Measurements from ENCODE around the gene KCNC4. TPM values are rescaled to one million over a fixed set of nuclear protein-coding genes. Genes with fewer than 3 reads are reported as not detected.

Gene KCNC4
- total and polyA plus RNA-seq, 2 donors (not counting 1 experiment from before 2014, with no cell fraction given), result 0.66 to 0.76 TPM

DNA sequence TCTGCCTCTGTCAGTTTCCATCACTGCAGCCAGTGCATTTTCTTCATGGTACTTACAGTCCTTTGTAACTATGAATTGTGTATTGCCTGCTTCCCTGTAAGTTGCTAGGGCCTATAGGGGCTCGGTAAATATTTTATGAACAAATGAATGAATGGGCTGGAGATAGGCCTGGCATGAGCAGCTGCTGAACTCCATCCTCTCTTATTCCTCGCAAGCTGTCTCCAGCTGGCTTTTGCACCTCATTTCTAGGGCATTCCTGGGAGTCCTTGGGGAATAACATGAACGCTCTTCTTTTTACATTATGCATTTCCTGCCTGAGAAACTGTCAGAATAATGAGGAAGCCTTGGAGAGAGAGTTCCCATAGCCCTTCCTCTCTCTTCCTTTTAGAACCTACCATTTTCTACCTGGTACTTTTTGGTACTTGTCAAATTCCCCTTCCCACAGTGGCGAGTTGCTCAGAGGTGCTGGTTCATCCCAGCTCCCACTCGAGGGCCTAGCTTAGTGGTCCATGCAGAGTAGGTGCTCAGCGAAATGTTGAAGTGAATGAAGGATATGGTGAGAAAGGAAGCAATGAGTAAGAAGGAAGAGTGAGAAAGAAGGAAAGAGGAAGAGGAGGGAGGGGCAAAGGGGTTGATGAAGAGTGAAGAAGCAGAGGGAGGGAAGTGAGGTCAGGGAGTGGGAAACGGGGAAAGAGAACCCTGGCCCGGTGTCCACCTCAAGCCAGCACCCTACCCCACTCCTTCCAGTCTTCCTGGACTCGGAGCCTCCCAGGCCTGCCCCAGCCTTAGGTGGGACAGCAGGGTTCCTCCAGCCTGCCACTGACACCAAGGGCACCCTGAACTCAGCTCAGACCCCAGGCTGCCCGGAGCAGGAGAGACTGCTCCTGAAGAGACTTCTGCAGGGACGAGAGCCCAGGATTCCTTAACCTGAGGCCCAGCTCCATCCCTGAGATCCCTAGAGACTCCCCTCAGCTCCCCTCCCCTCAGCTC is 29.6 kb downstream of the KCNC4 start:
- Histone ChIP-seq H3K36me3 (ENCODE audit: control insufficient read depth, insufficient read depth, low read length) (no peaks in the 10 kb centered on the region), H3K27ac (ENCODE audit: insufficient read depth, low read length) (no peak overlapping the region), H3K9me3 (ENCODE audit: control insufficient read depth, insufficient read depth, low read depth, low read length) (no peaks in the 10 kb centered on the region), H3K79me2 (ENCODE audit: control insufficient read depth, insufficient read depth, low read length) (no peaks in the 10 kb centered on the region), H3K4me2 (ENCODE audit: extremely low read depth, insufficient read depth, low read length) (no peak overlapping the region), H3K9ac (ENCODE audit: insufficient read depth, low read length) (no peak overlapping the region), H3K27me3 (ENCODE audit: control insufficient read depth, insufficient read depth, low read length) (peaks cover 2% of the 10 kb centered on the region), H2AFZ (ENCODE audit: low read length) (no peak overlapping the region), H4K20me1 (ENCODE audit: control insufficient read depth, extremely low read depth, insufficient read depth, low read length) (no peaks in the 10 kb centered on the region), H3K4me1 (ENCODE audit: control insufficient read depth, extremely low read depth, insufficient read depth, low read length) (peaks cover 5% of the 10 kb centered on the region), H3K4me3 (replicated peaks in 1 of 4; ENCODE audit: control extremely low read depth in 1 of 4, insufficient read depth in 1 of 4, low read depth in 3 of 4, low read length in 4 of 4) (no peak overlapping the region)
- TF ChIP-seq, protein P1, sequence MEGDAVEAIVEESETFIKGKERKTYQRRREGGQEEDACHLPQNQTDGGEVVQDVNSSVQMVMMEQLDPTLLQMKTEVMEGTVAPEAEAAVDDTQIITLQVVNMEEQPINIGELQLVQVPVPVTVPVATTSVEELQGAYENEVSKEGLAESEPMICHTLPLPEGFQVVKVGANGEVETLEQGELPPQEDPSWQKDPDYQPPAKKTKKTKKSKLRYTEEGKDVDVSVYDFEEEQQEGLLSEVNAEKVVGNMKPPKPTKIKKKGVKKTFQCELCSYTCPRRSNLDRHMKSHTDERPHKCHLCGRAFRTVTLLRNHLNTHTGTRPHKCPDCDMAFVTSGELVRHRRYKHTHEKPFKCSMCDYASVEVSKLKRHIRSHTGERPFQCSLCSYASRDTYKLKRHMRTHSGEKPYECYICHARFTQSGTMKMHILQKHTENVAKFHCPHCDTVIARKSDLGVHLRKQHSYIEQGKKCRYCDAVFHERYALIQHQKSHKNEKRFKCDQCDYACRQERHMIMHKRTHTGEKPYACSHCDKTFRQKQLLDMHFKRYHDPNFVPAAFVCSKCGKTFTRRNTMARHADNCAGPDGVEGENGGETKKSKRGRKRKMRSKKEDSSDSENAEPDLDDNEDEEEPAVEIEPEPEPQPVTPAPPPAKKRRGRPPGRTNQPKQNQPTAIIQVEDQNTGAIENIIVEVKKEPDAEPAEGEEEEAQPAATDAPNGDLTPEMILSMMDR (conservative IDR thresholded peaks at IDR 0.05 in 1 of 2, IDR thresholded peaks at IDR 0.05 in 1 of 2; ENCODE audit: low read depth in 1 of 2, low read length in 2 of 2), result no peak
- TF ChIP-seq EZH2 (IDR thresholded peaks at IDR 0.05; ENCODE audit: low read length, missing control alignments), result no peak
- no peak for DNase-seq (ENCODE audit: low read depth in 2 of 2)

DNA sequence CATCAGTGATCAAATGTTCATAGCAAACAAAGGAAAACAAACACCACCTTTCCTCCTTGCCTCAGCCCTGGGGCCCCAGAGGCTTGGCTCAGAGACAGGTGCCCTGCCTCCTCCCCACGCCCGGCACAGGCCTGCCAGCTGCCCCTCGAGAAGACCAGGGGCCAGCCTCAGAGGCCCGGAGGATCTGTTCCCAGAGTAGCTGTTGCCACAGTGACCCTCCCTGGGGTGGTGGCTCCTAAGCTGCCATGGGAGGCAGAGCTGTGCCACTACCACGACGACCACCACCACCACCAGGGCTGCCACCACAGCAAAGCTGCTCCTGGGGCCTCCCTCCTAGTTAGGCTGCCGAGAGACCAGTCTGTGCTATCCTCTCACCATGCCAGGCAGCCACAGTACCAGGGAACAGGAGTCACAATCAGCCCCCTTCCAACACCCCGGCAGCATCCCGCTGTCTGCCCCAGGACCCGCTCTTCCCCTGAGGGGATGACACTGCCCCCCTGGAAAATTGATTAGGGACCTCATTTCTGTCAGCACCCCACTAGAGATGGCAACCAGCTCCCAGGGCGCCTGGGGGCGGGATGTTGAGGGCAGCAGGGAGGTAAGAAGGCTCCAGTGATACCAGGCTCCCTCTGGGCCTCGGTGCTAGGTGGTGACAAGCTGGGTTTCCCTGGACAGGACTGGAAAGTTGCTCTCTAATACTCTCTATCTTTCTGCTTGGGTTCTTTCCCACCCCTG is 30.5 kb downstream of the KCNC4 start:
- no peaks in the 10 kb centered on the region for H3K36me3 ChIP-seq (ENCODE audit: control insufficient read depth, insufficient read depth, low read length)
- no peaks in the 10 kb centered on the region for H3K79me2 ChIP-seq (ENCODE audit: control insufficient read depth, insufficient read depth, low read length)
- H2AFZ ChIP-seq (ENCODE audit: low read length), result no peak overlapping the region
- H3K4me3 ChIP-seq (replicated peaks in 1 of 4; ENCODE audit: control extremely low read depth in 1 of 4, insufficient read depth in 1 of 4, low read depth in 3 of 4, low read length in 4 of 4), result no peak overlapping the region
- H3K4me2 ChIP-seq (ENCODE audit: extremely low read depth, insufficient read depth, low read length), result no peak overlapping the region
- H3K4me1 ChIP-seq (ENCODE audit: control insufficient read depth, extremely low read depth, insufficient read depth, low read length), result peaks cover 5% of the 10 kb centered on the region
- H3K9me3 ChIP-seq (ENCODE audit: control insufficient read depth, insufficient read depth, low read depth, low read length), result no peaks in the 10 kb centered on the region
- TF ChIP-seq, protein P1 (conservative IDR thresholded peaks at IDR 0.05 in 1 of 2, IDR thresholded peaks at IDR 0.05 in 1 of 2; ENCODE audit: low read depth in 1 of 2, low read length in 2 of 2), result no peak
- no peak for TF ChIP-seq EZH2 (IDR thresholded peaks at IDR 0.05; ENCODE audit: low read length, missing control alignments)
- H3K9ac ChIP-seq (ENCODE audit: insufficient read depth, low read length), result no peak overlapping the region
- H3K27ac ChIP-seq (ENCODE audit: insufficient read depth, low read length), result no peak overlapping the region
- H4K20me1 ChIP-seq (ENCODE audit: control insufficient read depth, extremely low read depth, insufficient read depth, low read length), result no peaks in the 10 kb centered on the region
- DNase-seq (ENCODE audit: low read depth in 2 of 2), result no peak
- peaks cover 2% of the 10 kb centered on the region for H3K27me3 ChIP-seq (ENCODE audit: control insufficient read depth, insufficient read depth, low read length)

GRCh38 chr1:110241516-110241915 is 31.4 kb downstream of the KCNC4 start:
- DNase-seq (ENCODE audit: low read depth in 2 of 2), result no peak
- Histone ChIP-seq H3K36me3 (ENCODE audit: control insufficient read depth, insufficient read depth, low read length) (no peaks in the 10 kb centered on the region), H4K20me1 (ENCODE audit: control insufficient read depth, extremely low read depth, insufficient read depth, low read length) (no peaks in the 10 kb centered on the region), H3K27me3 (ENCODE audit: control insufficient read depth, insufficient read depth, low read length) (peaks cover 2% of the 10 kb centered on the region), H2AFZ (ENCODE audit: low read length) (no peak overlapping the region), H3K9ac (ENCODE audit: insufficient read depth, low read length) (no peak overlapping the region), H3K4me2 (ENCODE audit: extremely low read depth, insufficient read depth, low read length) (no peak overlapping the region), H3K4me1 (ENCODE audit: control insufficient read depth, extremely low read depth, insufficient read depth, low read length) (peaks cover 3% of the 10 kb centered on the region), H3K79me2 (ENCODE audit: control insufficient read depth, insufficient read depth, low read length) (no peaks in the 10 kb centered on the region), H3K27ac (ENCODE audit: insufficient read depth, low read length) (no peak overlapping the region), H3K9me3 (ENCODE audit: control insufficient read depth, insufficient read depth, low read depth, low read length) (no peaks in the 10 kb centered on the region), H3K4me3 (replicated peaks in 1 of 4; ENCODE audit: control extremely low read depth in 1 of 4, insufficient read depth in 1 of 4, low read depth in 3 of 4, low read length in 4 of 4) (no peak overlapping the region)
- TF ChIP-seq, protein P1 (conservative IDR thresholded peaks at IDR 0.05 in 1 of 2, IDR thresholded peaks at IDR 0.05 in 1 of 2; ENCODE audit: low read depth in 1 of 2, low read length in 2 of 2), result no peak
- no peak for TF ChIP-seq EZH2 (IDR thresholded peaks at IDR 0.05; ENCODE audit: low read length, missing control alignments)
